GM18951 (cell line): Measurements from ENCODE around the gene NDUFC2.
"Not testable (repeated sequence)": the region's sequence is repeated elsewhere in the genome, so short reads cannot be mapped to it uniquely, and the experiment has no call there.

ENCODE experiments used
- POLR2A ChIP-seq: IDR thresholded peaks from 4 replicates; pipeline ENCODE4 v1.6.1; 2011; ENCODE audit warnings: mild to moderate bottlenecking; ENCODE audit not compliant: insufficient read length, insufficient read depth; ENCODE audit errors: extremely low read depth
- in situ Hi-C: fragments of 300-500 bp; cut with MboI; formaldehyde crosslinking; loops from one replicate; pipeline ENCODE4 v1.12.0; 2022; ENCODE audit warnings: low sequenced_read_pairs, mixed read lengths, inconsistent platforms; ENCODE audit not compliant: unreplicated experiment

The NDUFC2 gene

GRCh38 chr11:78050964-78051831 is 28.5 kb downstream of the NDUFC2 start:
- TF ChIP-seq POLR2A = no peak

GRCh38 chr11:78049348-78049747 is 30.3 kb downstream of the NDUFC2 start:
- in situ Hi-C loops = no loop called here
- no peak for TF ChIP-seq POLR2A

More at GRCh38 chr11:78050964-78051831, 28.5 kb downstream of the NDUFC2 start:
- in situ Hi-C loops = no loop called here

- no peak for TF ChIP-seq POLR2A
- in situ Hi-C loops = no loop called here
Observed at GRCh38 chr11:78048561-78048960, 31.1 kb downstream of the NDUFC2 start.

- in situ Hi-C loops = no loop called here
Observed at GRCh38 chr11:78046486-78046854, 33.2 kb downstream of the NDUFC2 start.

GRCh38 chr11:78045851-78046485 is 33.7 kb downstream of the NDUFC2 start:
- in situ Hi-C loops = no loop called here
- TF ChIP-seq POLR2A = no peak

More at GRCh38 chr11:78046486-78046854, 33.2 kb downstream of the NDUFC2 start:
- no peak for TF ChIP-seq POLR2A

GRCh38 chr11:78044706-78045105 is 35.0 kb downstream of the NDUFC2 start:
- no peak for TF ChIP-seq POLR2A
- in situ Hi-C loops = no loop called here

GRCh38 chr11:78041843-78042440 is 37.7 kb downstream of the NDUFC2 start:
- in situ Hi-C loops = no loop called here
- TF ChIP-seq POLR2A = no peak

GRCh38 chr11:78041380-78041719 is 38.3 kb downstream of the NDUFC2 start:
- in situ Hi-C loops = not testable (repeated sequence)

GRCh38 chr11:78040691-78041379 is 38.8 kb downstream of the NDUFC2 start:
- in situ Hi-C loops = no loop called here
- TF ChIP-seq POLR2A = no peak

GRCh38 chr11:78039919-78040671 is 39.6 kb downstream of the NDUFC2 start:
- TF ChIP-seq POLR2A = no peak
- in situ Hi-C loops = no loop called here

- in situ Hi-C loops = no loop called here
Observed at GRCh38 chr11:78039391-78039918, 40.2 kb downstream of the NDUFC2 start.

GRCh38 chr11:78038697-78039313 is 40.9 kb downstream of the NDUFC2 start:
- TF ChIP-seq POLR2A = no peak
- in situ Hi-C loops = no loop called here

More at GRCh38 chr11:78039391-78039918, 40.2 kb downstream of the NDUFC2 start:
- TF ChIP-seq POLR2A = no peak
